HUES48 (cell line): ENCODE measurements around the gene RXYLT1.

Experiments
- H3K27ac ChIP-seq: one replicate; pipeline ENCODE4 v1.7.0; 2013; ENCODE audit warnings: low read depth, low read length, inconsistent platforms
- H3K27me3 ChIP-seq: 2 replicates; pipeline ENCODE4 v1.6.1; 2013; ENCODE audit warnings: mild to moderate bottlenecking, low read length; ENCODE audit not compliant: control insufficient read depth, insufficient read depth
- H3K36me3 ChIP-seq: 2 replicates; pipeline ENCODE4 v1.6.1; 2013; ENCODE audit warnings: low read length; ENCODE audit not compliant: control insufficient read depth, insufficient read depth
- H3K4me1 ChIP-seq: 2 replicates; pipeline ENCODE4 v1.6.1; 2013; ENCODE audit warnings: mild to moderate bottlenecking, low read length; ENCODE audit not compliant: control insufficient read depth, insufficient read depth
- H3K4me3 ChIP-seq: 2 replicates; pipeline ENCODE4 v1.5.1; 2013; ENCODE audit warnings: mild to moderate bottlenecking, low read depth, low read length
- H3K9ac ChIP-seq: 2 replicates; pipeline ENCODE4 v1.6.1; 2013; ENCODE audit warnings: mild to moderate bottlenecking, low read depth, low read length, moderate library complexity
- H3K9me3 ChIP-seq: 2 replicates; pipeline ENCODE4 v1.6.1; 2013; ENCODE audit warnings: low read length; ENCODE audit not compliant: control insufficient read depth, insufficient read depth

RXYLT1 gene

DNA sequence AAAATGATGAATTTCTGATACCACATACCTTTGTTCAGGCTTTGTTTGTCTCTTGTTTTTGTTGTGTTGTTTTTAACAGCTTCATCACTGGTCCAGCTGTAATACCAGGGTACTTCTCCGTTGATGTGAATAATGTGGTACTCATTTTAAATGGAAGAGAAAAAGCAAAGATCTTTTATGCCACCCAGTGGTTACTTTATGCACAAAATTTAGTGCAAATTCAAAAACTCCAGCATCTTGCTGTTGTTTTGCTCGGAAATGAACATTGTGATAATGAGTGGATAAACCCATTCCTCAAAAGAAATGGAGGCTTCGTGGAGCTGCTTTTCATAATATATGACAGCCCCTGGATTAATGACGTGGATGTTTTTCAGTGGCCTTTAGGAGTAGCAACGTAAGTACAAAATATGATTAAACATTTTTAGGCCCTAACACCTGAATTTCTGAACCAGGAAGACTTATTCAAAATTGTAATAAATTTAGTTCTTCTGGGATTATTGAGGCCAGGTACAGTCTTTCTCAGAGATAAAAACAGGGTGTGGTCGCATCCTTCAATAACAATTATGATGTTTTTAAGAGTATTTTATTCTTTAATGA, 22.4 kb downstream of the RXYLT1 start:
- H3K4me1 ChIP-seq = no peaks in the 10 kb centered on the region
- no peaks in the 10 kb centered on the region for H3K9me3 ChIP-seq
- H3K27me3 ChIP-seq = no peaks in the 10 kb centered on the region
- no peak overlapping the region for H3K4me3 ChIP-seq
- no peak overlapping the region for H3K9ac ChIP-seq
- no peak overlapping the region for H3K27ac ChIP-seq
- peaks cover 7% of the 10 kb centered on the region; the same call in 1 of the 2 replicates for H3K36me3 ChIP-seq

- Histone ChIP-seq H3K9ac (no peak overlapping the region), H3K9me3 (no peaks in the 10 kb centered on the region), H3K27ac (no peak overlapping the region), H3K27me3 (no peaks in the 10 kb centered on the region), H3K4me1 (no peaks in the 10 kb centered on the region), H3K4me3 (no peak overlapping the region), H3K36me3 (peaks cover 14% of the 10 kb centered on the region; the same call in 1 of the 2 replicates)
Observed at GRCh38 chr12:63804746-63805145, 25.0 kb downstream of the RXYLT1 start.

- Histone ChIP-seq H3K4me3 (no peak overlapping the region), H3K4me1 (no peaks in the 10 kb centered on the region), H3K9ac (no peak overlapping the region), H3K27ac (no peak overlapping the region), H3K27me3 (no peaks in the 10 kb centered on the region), H3K36me3 (peaks cover 14% of the 10 kb centered on the region; the same call in 1 of the 2 replicates), H3K9me3 (no peaks in the 10 kb centered on the region)
Observed at GRCh38 chr12:63805704-63806672, 26.3 kb downstream of the RXYLT1 start.

- Histone ChIP-seq H3K9me3 (no peaks in the 10 kb centered on the region), H3K27ac (no peak overlapping the region), H3K27me3 (no peaks in the 10 kb centered on the region), H3K9ac (no peak overlapping the region), H3K36me3 (peaks cover 14% of the 10 kb centered on the region; the same call in 1 of the 2 replicates), H3K4me1 (no peaks in the 10 kb centered on the region), H3K4me3 (no peak overlapping the region)
Observed at GRCh38 chr12:63808631-63809030, 28.9 kb downstream of the RXYLT1 start.

GRCh38 chr12:63809566-63809965, 29.9 kb downstream of the RXYLT1 start:
- Histone ChIP-seq H3K9me3 (no peaks in the 10 kb centered on the region), H3K27me3 (no peaks in the 10 kb centered on the region), H3K4me1 (peaks cover 6% of the 10 kb centered on the region; the same call in 1 of the 2 replicates), H3K27ac (no peak overlapping the region), H3K36me3 (peaks cover 14% of the 10 kb centered on the region; the same call in 1 of the 2 replicates), H3K9ac (no peak overlapping the region), H3K4me3 (no peak overlapping the region)

DNA sequence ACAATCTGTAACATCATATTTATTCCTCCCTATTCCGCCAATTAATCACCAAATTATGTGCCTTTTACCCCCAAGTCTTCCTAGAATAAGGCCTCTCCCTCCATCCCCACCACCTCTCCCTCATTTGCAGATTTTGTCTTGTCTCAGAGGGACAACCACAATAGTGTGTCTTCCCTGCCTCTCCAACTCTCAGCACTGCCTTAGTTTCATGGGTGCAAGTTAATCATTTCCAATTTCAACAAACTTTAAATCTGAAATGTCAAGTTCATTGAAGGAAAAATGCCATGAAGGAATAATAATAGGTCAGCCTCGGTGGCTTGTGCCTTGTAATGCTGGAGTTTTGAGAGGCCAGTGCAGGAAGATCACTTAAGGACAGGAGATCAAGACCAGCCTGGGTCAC, 31.6 kb downstream of the RXYLT1 start:
- H3K27me3 ChIP-seq = no peaks in the 10 kb centered on the region
- no peaks in the 10 kb centered on the region for H3K9me3 ChIP-seq

DNA sequence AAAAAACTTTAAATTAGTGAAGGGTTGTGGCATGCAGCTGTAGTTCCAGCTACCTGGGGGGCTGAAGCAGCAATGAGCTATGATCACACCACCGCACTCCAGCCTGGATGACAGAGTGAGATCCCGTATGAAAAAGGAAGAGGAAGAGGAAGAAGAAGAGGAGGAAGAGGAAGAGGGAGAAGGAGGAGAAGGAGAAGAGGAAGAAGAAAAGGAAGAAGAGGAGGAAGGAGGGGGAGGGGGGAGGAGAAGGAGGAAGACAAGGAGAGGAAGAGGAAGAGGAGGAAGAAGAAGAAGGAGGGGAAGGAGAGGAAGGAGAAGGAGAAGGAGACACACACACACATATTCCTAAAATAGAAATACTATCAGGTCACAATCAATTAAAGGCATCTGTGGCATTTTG, 32.0 kb downstream of the RXYLT1 start:
- H3K9ac ChIP-seq = no peak overlapping the region
- no peak overlapping the region for H3K4me3 ChIP-seq
- H3K4me1 ChIP-seq = peaks cover 6% of the 10 kb centered on the region; the same call in 1 of the 2 replicates
- H3K36me3 ChIP-seq = peaks cover 7% of the 10 kb centered on the region; the same call in 1 of the 2 replicates
- no peaks in the 10 kb centered on the region for H3K27me3 ChIP-seq
- H3K9me3 ChIP-seq = no peaks in the 10 kb centered on the region
- H3K27ac ChIP-seq = no peak overlapping the region

More for the DNA sequence above, 31.6 kb downstream of the RXYLT1 start:
- H3K36me3 ChIP-seq = peaks cover 7% of the 10 kb centered on the region; the same call in 1 of the 2 replicates
- peaks cover 6% of the 10 kb centered on the region; the same call in 1 of the 2 replicates for H3K4me1 ChIP-seq
- H3K9ac ChIP-seq = no peak overlapping the region
- no peak overlapping the region for H3K4me3 ChIP-seq
- no peak overlapping the region for H3K27ac ChIP-seq

GRCh38 chr12:63814146-63814772, 34.5 kb downstream of the RXYLT1 start:
- H3K36me3 ChIP-seq = no peaks in the 10 kb centered on the region
- no peak overlapping the region for H3K27ac ChIP-seq
- H3K4me1 ChIP-seq = peaks cover 6% of the 10 kb centered on the region; the same call in 1 of the 2 replicates
- no peak overlapping the region for H3K4me3 ChIP-seq
- no peak overlapping the region for H3K9ac ChIP-seq
- no peaks in the 10 kb centered on the region for H3K27me3 ChIP-seq
- H3K9me3 ChIP-seq = no peaks in the 10 kb centered on the region

DNA sequence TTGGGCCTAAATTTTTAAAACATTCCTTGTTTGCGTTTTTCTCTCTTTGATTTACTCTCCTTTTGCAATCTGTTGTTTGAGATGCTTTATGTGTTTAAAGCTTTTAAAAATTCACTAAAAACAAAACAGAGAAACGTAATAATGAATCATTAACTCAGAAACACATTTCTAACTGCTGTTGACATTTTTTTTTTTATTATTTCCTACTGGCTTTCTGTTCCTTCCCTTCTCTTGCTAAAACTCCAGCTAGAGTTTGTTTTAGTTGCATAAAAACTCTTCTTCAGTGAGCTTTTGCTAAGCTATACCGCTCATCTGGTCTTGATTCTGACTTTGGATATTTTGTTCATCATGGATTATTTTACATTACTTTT, 35.8 kb downstream of the RXYLT1 start:
- H3K27ac ChIP-seq = no peak overlapping the region
- H3K4me3 ChIP-seq = no peak overlapping the region

GRCh38 chr12:63816031-63816430, 36.3 kb downstream of the RXYLT1 start:
- Histone ChIP-seq H3K36me3 (no peaks in the 10 kb centered on the region), H3K27me3 (no peaks in the 10 kb centered on the region), H3K4me1 (peaks cover 6% of the 10 kb centered on the region; the same call in 1 of the 2 replicates), H3K4me3 (no peak overlapping the region), H3K9me3 (no peaks in the 10 kb centered on the region), H3K27ac (no peak overlapping the region), H3K9ac (no peak overlapping the region)

More for the DNA sequence above, 35.8 kb downstream of the RXYLT1 start:
- no peaks in the 10 kb centered on the region for H3K27me3 ChIP-seq
- no peak overlapping the region for H3K9ac ChIP-seq
- peaks cover 6% of the 10 kb centered on the region; the same call in 1 of the 2 replicates for H3K4me1 ChIP-seq
- no peaks in the 10 kb centered on the region for H3K9me3 ChIP-seq
- H3K36me3 ChIP-seq = no peaks in the 10 kb centered on the region
